GM21619 (cell line): Measurements from ENCODE around the gene TNFAIP8L1.
"Not testable (repeated sequence)": the region's sequence is repeated elsewhere in the genome, so short reads cannot be mapped to it uniquely, and the experiment has no call there.

Experiments
- ATAC-seq: cut with Tn5 transposase; IDR thresholded peaks from one replicate; pipeline ENCODE4 v1.9.1; 2021; ENCODE audit not compliant: unreplicated experiment

The TNFAIP8L1 gene

DNA sequence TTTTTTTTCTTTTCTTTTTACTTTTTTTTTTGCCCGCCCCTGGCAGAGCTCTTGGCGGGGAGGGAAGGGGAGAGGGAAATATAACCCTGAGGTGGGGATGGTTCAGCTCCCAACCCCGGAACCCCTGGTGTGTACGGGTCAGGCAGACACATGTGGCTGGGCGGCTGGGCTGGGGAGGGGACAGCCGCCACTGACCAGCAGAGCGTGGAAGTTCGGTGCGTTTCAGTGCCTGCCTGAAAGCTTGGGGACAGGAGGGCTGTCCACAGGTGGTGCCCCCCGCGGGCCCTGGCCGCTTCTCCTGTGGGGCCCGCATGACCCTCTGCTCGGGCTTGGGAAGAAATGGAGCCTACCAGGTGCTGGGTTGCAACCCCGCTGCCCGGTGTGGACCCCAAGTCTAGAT lies 36.0 kb downstream of the TNFAIP8L1 start:
- no peak for ATAC-seq

DNA sequence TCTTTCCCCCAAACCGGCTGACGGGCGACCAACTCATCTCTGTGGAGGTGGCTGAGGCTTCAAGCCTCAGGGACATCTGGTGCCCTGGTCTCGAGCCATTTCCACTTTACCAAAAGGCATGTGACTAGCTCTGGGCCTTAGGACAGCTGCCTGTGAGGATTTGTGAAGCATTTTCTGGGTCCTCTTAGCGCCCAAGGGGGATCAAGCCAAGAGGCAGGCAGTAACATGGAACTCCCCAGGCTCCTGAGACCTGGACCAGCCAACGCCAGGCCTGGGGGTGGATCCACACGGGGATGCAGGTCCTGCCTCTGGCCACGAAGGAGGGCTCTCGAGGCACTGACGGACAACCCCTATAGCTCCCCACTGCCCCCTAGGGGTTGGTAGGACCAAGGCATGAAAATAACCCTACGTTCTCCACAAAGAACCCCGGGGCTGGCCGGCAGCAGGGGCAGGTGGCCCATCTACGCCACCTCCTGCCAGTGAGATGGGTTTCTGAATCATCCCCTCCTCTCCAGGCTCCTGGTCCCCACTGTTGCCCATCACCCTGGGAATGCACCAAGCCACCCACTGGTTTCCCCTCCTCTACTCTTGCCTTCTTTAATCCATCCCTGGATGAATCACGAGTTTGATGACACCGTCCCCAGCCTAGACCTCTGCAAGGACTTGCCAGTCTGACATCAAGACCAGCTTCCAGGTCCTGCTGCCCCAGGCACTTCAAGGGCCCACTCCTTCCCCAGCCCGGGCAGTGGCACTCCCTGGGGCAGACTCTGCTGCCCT lies 37.8 kb downstream of the TNFAIP8L1 start:
- ATAC-seq, result no peak

DNA sequence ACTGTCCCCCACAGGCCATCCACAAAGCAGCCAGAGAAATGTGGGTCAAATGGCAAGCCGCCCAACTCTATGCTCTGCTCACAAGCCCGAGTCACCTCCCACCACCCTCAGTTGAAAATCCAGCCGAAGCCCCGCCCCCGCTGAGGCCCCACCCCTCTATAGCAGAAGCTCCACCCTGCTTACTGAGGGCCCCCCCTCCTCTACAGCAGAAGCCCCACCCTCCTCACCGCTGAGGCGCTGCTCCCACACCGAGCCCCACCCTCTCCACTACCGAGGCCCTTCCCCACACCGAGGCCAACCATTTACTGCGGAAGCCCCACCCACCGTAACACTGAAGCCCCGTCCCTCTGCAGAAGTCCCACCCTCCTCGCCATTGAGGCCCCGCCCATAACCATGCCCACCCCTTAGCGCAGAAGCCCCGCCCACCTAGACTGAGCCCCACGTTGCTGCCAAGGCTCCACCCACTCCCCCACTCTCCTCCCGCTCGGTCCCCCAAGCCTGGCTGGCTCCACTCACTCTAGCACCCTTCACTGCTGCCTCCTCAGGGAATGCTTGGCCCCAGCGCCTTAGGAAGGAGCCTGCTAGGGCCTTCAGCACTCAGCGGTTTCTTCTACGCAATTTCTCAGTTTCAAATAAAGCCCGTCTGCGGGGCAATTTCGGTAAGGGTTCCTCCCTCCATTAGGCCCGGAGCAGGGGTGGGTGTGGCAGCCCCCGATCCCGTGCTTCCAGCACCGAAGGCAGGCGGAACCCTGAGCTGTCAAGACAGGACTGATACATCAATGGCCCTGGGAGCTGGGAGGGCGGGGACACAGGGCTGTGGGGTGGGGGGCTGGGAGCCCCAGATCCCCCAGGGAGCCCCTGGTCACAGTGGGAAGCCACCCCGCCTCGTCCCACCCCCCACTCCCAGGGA lies 39.8 kb downstream of the TNFAIP8L1 start:
- no peak for ATAC-seq

DNA sequence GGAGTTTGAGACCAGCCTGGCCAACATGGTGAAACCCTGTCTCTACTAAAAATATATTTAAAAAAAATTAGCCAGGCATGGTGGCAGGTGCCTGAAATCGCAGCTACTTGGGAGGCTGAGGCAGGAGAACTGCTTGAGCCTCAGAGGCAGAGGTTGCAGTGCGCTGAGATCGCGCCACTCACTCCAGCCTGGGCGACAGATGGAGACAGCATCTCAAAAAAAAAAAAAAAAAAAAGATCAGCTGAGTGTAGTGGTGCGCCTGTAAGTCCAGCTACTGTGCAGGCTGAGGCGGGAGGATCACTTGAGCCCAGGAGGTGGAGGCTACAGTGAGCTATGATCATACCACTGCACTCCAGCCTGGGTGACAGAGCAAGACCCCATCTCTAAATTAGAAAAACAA lies 40.7 kb downstream of the TNFAIP8L1 start:
- ATAC-seq, result not testable (repeated sequence)

DNA sequence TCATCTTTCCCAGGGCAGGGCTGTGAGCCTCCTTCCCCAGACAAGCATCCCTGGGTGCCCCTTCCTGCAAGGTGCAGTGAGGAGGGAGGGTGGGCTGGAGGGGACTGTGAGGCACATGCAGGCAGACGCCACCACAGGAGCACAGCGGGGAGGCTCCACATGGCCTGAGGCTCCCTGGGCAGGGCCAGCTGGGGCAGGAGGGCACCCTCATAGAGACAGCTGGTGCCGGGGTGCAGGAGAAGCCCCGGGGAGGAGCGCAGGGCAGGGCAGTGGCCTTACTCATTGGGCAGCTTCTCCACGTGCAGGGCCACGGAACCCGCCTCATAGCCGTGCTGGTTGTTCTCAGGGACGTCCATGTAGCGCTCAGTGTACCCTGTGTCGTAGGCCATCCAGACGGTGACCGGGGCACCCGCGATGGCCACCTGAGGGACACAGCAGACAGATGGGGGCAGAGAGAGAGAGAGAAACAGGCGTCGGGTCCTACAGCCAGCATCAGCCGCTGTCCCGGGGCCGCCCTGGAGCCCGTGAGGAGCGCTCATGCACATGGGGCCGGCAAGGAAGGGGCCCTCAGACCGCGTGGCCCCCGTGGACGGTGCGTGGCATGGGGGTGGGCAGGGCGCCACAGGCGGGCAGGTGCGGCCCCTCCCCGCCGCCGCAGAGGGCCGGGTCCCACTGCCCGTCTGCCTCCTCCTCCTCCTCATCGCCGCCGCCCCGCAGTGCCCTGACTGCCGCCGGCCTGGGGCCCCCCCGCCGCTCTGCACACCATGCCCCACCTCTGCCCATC lies 43.3 kb downstream of the TNFAIP8L1 start:
- no peak for ATAC-seq

DNA sequence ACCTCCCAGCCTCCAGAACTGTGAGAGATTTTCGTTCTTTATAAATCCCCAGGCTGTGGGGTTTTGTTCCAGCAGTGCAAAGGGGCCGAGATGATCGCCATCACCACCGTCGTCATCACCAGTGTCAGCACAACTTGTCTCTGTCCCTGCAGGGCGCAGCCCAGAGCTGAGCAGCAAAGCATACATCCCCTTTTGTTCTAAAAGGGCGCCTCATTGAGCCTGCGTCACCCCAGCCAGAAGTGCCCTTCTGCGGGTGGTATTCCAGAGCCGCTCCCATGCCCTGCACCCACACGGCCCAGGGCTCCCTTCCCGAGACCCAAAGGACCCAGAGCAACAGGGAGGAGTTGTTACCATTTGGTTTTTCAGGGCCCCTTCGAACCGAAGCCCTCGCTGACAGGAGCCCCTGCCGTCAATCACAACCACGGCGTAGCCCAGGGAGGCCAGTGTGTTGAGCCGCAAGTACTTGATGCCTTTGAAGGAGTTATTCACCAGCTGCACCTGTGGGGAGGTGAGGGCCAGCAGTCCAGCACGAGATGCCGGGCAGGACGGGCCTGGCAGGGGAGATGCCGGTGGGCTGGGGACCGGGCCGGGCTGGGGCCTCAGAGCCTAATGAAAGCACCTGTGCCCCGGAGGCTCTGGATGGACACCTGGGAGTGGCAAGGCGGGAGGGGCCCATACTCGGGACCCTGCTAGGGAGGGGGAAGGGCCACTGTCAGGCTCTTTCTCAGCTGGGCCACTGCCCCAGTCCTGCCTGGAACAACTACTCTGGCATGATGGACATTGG lies 45.2 kb downstream of the TNFAIP8L1 start:
- ATAC-seq, result no peak

DNA sequence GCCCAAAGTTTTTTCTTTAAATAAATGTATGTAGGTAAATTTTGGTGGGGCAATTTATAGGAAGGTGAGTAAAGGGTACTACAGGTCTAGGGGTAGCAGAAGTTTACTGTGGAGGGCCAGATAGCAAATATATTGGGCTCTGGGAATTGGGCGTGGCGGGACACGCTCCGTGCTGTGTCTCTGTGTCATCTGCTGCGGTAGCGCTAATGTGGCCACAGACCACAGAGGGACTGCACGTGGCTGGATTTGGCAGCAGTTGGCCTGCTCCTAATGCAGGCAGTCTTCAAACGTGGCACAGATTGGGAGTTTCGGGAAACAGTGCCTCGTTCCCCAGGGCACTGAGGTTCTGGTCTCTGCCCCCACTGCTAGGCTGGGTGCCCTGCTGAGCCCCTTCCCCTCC lies 47.4 kb downstream of the TNFAIP8L1 start:
- ATAC-seq, result no peak

DNA sequence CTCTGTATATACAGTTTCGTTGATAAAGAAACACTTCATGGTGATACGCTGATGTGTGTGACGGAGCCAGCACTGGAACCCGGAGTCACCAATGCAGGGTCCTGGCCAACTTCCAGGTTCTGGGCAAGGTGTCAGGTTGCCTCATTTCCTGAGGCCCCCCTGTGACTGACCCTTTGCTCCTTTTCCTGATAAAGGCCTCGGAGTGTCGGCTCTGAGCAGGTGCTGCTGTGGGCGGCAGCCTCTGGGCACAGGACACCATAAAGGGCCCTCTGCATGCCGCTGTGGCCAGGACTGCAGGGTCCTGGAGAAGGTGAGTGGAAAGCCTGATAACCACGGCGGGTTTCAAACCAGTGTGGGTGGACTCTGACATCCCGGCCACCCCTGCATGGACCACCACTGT lies 48.1 kb downstream of the TNFAIP8L1 start:
- no peak for ATAC-seq

DNA sequence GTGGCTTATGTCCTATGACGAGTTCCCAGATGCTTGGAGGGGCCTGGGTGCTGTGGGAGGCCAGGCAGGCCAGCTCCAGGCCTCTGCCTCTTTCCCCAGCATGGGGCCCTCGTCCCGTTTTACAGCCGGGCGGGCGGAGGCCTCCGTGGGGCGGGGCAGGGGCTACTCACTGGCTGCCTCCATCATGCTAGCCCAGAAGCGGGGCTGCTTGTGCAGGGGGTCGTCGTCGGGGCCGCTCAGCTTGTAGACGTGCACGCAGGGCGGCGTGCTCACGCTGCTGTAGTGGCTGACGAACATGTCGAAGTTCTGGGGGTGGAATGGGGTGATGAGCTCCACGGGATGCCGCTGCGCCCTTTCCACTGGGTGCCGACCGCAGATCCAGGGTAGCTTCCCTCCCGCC lies 49.3 kb downstream of the TNFAIP8L1 start:
- ATAC-seq, result no peak

DNA sequence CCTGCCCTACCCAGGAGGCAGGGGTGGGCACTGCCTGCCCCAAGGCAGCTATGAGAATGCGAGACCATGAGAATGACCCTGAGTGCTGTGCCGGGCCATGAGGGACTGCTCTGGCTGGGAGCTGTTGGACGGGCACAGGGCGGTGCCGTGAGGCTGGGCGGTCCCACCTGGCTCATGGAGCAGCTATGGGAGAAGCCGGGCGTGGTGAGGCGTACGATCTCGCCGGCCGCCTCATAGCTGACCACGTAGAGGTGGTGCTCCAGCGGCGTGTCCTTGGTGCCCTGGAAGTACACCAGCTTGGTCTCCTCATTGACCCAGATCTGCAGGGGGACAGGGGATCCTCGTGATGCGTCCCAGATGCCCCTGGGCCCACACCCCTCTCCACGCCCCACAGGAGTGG lies 50.1 kb downstream of the TNFAIP8L1 start:
- no peak for ATAC-seq

DNA sequence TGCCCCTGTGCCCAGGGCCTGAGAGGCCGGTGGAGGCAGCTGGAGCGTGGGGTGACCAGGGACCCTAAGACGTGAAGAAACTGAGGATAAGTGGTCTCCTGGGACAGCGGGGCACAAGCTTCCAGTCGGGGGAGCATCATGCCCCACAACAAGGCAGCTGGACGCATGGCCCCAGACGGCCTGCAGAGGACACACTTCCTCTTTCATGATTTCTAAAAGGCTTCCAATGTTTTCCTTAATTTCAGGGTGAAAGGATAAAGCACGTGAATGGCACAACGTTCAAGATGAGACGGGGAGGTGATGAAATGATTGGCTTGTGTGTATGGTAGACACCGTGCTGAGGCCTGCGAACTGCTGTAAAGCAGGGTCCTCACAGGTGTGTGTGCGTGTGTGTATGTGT lies 51.0 kb downstream of the TNFAIP8L1 start:
- no peak for ATAC-seq

DNA sequence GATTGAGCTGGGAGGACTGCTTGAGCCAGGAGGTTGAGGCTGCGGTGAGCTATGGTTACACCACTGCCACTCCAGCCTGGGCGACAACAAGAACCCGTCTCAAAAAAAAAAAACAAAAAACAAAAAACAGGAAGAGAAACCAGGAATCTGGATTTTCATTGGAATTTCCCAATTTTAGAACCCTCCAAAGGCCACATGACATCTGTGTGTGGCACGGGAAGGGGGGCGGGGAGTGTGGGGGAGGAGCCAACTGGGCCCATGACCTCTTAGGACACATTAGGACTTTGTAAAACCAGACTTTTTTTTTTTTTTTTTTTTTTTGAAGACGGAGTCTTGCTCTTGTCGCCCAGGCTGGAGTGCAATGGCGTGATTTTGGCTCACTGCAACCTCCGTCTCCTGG lies 52.1 kb downstream of the TNFAIP8L1 start:
- ATAC-seq, result no peak

DNA sequence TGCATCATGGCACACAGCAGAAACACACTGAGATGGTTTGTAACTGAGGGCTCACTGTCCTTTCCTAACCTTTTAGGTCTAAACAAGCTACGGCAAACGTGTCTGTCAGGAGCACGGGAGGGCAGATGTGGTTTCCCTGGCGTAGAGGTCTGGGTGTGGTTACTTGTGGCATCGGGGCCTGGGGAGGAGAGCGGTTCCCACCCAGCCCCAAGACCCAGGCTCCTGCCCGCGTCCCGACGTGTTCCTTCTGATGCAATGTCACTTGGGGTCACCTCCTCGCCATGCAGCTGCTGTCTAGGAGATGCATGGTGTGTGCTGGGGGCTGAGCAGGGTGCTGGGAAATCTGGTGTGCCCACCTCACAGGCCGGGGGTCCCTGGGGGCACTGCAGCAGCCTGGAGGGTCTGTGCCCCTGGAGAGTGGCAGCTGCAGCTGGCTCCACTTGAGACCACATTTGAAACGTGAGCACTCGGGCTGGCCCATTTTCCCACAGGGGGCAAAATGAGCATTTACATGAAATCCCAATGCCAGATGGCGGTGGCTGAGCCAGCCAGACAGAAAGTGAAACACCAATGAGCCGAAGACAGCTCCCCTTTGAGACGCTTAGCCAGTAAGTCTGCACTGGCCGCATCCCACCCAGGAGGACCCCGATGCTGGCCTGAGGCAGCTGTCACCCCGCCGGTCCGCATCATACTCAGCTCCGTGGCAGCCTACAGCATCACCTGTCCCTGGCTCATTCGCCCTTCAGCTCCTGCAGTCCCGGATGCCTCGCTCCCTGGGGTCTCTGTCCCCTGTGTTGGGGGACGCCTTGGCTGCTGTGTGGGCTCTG lies 53.1 kb downstream of the TNFAIP8L1 start:
- ATAC-seq, result no peak

DNA sequence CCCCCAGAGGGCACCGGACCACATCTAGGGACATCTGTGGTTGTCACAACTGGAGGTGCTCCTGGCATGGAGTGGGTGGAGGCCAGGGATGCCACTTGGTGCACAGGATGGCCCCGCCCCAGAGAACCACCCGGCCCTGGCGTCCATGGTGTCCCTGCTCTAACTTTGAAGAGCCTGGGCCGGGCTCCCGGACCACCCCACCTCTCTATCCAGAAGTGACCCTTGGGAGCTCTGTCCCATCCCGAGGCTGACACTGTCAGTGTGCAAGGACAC lies 53.7 kb downstream of the TNFAIP8L1 start:
- ATAC-seq, result no peak

DNA sequence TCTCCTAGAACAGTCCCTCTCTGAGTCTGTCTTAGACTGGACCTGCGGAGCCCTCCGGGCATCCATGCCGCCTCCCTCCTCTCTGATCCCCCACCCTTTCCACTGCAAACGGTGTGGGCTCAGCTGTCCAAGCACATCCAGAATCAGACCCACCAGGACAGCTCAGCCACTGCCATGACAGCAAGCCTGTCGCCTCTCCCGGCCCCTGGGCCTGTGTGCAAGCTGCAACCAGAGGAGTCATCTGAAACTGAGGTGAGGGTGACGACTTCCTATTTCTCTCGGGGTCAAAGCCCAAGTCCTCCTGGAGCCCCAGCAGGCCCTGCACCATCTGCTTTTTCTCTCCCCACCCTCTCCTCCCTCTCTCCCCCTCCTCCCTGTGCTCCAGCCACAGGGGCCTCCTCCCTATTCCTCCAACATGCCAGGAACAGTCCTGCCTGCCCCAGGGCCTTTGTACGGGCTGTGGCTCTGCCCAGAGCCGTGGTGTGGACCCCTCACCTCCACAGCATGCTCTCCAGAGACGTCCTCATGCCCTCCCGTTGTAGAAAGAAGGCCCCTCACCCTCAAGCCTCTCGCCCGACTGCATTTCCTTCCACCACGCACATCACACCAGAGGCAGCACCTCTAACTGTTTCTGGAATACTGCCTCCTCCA lies 54.3 kb downstream of the TNFAIP8L1 start:
- no peak for ATAC-seq

DNA sequence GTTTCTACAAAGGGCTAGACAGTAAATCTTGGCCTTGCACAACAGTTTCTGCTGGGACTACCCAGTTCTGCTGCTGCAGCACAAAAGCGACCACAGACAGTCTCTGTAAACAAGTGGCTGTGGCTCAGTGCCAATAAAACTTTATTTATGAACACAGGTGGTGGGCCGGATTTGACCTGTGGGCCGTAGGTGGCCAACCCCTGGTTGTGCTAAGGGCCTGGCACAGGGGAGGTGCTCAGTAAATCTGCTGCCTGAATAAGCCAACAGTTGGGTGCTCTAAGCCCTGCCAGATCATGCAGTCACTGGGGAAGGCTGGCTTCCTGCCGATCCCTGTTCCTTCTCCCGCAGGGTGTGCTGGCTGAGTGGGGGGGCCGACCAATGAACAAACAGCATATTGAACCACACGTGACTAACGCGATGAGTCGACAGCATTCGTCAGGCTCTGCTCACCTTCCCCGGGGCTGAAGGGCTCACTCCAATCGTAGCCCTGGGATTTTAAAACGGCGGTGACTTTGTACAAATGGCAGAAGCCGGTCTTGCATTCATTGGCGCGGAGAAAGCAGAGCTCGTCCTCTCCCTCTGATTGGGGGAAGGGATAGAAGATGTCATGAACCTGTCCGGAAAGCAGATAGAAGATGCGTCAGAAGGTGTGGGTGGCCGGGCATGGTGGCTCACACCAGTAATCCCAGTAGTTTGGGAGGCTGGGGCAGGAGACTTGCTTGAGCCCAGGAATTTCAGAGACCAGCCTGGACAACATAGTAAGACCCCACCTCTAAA lies 55.1 kb downstream of the TNFAIP8L1 start:
- no peak for ATAC-seq

DNA sequence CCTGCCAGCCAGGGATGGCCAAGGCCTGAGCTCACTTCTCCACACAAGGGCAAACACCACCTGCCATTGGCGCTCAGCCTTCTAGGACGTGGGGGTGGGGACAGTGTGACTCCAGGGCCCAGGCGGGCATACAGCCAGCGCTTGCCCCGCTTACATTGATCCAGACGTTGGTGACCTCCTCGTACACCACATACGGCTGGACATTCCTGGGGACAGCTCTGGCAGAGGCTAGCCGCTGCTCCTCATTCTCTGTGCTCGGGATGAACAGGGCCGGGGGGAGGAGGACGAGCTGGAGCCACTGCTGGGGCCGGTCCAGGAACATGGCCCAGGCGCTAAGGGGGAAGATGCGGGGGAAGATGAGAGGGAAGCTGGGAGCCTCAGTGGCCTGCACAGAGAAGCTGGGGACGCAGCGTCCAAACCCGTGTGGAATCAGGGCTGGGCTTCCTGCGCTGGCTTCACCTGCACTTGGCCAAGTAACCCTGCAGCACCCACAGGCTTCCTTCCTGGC lies 56.0 kb downstream of the TNFAIP8L1 start:
- no peak for ATAC-seq

DNA sequence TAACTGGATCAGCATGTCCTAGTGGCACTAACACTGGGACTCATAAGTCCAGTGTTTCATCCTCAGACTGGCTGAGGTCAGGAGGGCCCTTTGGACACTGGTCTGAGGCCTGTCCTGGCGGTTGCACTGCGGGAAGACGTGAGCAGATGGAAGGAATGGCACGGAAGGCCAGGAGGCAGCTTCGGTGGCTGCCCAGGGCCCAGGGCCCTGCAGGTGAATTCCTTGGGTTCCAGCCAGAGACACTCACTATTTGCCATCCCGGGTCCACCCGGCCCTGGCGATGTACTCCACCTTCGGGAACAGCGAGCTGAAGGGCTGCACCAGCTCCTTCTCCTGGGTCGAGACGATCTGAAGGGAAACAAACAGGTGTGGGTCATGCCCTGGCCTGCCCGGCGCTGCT lies 58.0 kb downstream of the TNFAIP8L1 start:
- ATAC-seq, result no peak
